ENCODE measurements around the gene HRH4.

HRH4 gene

GRCh38 chr18:24497031-24497754, 36.8 kb downstream of the HRH4 start:
- TF ChIP-seq SIN3A (IDR thresholded peaks at IDR 0.05; ENCODE audit: borderline replicate concordance, insufficient read depth, low read length) (no peak), POLR2AphosphoS5 (IDR thresholded peaks at IDR 0.05; ENCODE audit: low read depth, low read length) (no peak), FOXP2 (optimal IDR thresholded peaks at IDR 0.05; ENCODE audit: borderline replicate concordance, extremely low read depth, extremely low read length, insufficient read depth) (no peak), TAF1 (IDR thresholded peaks at IDR 0.05; ENCODE audit: borderline replicate concordance, insufficient read depth, low read length) (no peak), REST (IDR thresholded peaks at IDR 0.05; ENCODE audit: insufficient read depth in 1 of 2, low read depth in 2 of 2, low read length in 2 of 2) (no peak)

GRCh38 chr18:24499814-24500213, 39.4 kb downstream of the HRH4 start:
- no peak for TF ChIP-seq REST (IDR thresholded peaks at IDR 0.05; ENCODE audit: insufficient read depth in 1 of 2, low read depth in 2 of 2, low read length in 2 of 2)
- TF ChIP-seq POLR2AphosphoS5 (IDR thresholded peaks at IDR 0.05; ENCODE audit: low read depth, low read length) = no peak
- TF ChIP-seq FOXP2 (optimal IDR thresholded peaks at IDR 0.05; ENCODE audit: borderline replicate concordance, extremely low read depth, extremely low read length, insufficient read depth) = no peak
- no peak for TF ChIP-seq TAF1 (IDR thresholded peaks at IDR 0.05; ENCODE audit: borderline replicate concordance, insufficient read depth, low read length)
- TF ChIP-seq SIN3A (IDR thresholded peaks at IDR 0.05; ENCODE audit: borderline replicate concordance, insufficient read depth, low read length) = no peak

- TF ChIP-seq REST (IDR thresholded peaks at IDR 0.05; ENCODE audit: insufficient read depth in 1 of 2, low read depth in 2 of 2, low read length in 2 of 2) = no peak
- TF ChIP-seq TAF1 (IDR thresholded peaks at IDR 0.05; ENCODE audit: borderline replicate concordance, insufficient read depth, low read length) = no peak
- TF ChIP-seq FOXP2 (optimal IDR thresholded peaks at IDR 0.05; ENCODE audit: borderline replicate concordance, extremely low read depth, extremely low read length, insufficient read depth) = no peak
- no peak for TF ChIP-seq POLR2AphosphoS5 (IDR thresholded peaks at IDR 0.05; ENCODE audit: low read depth, low read length)
- TF ChIP-seq SIN3A (IDR thresholded peaks at IDR 0.05; ENCODE audit: borderline replicate concordance, insufficient read depth, low read length) = no peak
Observed at GRCh38 chr18:24500217-24500616, 39.8 kb downstream of the HRH4 start.

GRCh38 chr18:24500766-24501165, 40.3 kb downstream of the HRH4 start:
- TF ChIP-seq POLR2AphosphoS5 (IDR thresholded peaks at IDR 0.05; ENCODE audit: low read depth, low read length) = no peak
- TF ChIP-seq FOXP2 (optimal IDR thresholded peaks at IDR 0.05; ENCODE audit: borderline replicate concordance, extremely low read depth, extremely low read length, insufficient read depth) = no peak
- TF ChIP-seq SIN3A (IDR thresholded peaks at IDR 0.05; ENCODE audit: borderline replicate concordance, insufficient read depth, low read length) = no peak
- no peak for TF ChIP-seq TAF1 (IDR thresholded peaks at IDR 0.05; ENCODE audit: borderline replicate concordance, insufficient read depth, low read length)
- no peak for TF ChIP-seq REST (IDR thresholded peaks at IDR 0.05; ENCODE audit: insufficient read depth in 1 of 2, low read depth in 2 of 2, low read length in 2 of 2)
